GM12878 (cell line): ENCODE results near the gene EXOSC1. TPM values are rescaled to one million over a fixed set of nuclear protein-coding genes. Genes with fewer than 3 reads are reported as not detected.
"Not testable (repeated sequence)": the region's sequence is repeated elsewhere in the genome, so short reads cannot be mapped to it uniquely, and the experiment has no call there.

Experiments used
- ATAC-seq: fragments of 200-7000 bp; cut with Tn5 transposase; 3 replicates; pipeline ENCODE4 v1.9.1; 2020; ENCODE audit warnings: mild to moderate bottlenecking, moderate library complexity
- BruUV-seq: library from RNA; stranded (reverse); fragments of 400-500 nt; replicated peaks from 2 replicates; lab custom pipeline; 2021; lab: Mats Ljungman, UMichigan
- CTCF ChIA-PET: fragments of 300-600 bp; sonication (Branson Sonifier 250); formaldehyde crosslinking; extraction: SDS; loops from one replicate; lab custom pipeline; 2021; ENCODE audit warnings: inconsistent platforms; lab: Yijun Ruan, JAX
- POLR2A ChIA-PET: fragments of 350-600 bp; formaldehyde crosslinking; extraction: SDS; loops from one replicate; lab custom pipeline; 2021; ENCODE audit warnings: inconsistent platforms; lab: Charles Lee
- RAD21 ChIA-PET: fragments of 300-600 bp; sonication (Branson Sonifier 250); formaldehyde crosslinking; loops from one replicate; lab custom pipeline; 2023; ENCODE audit warnings: antibody characterized with exemption; ENCODE audit not compliant: unreplicated experiment; lab: Charles Lee
- SMC1A ChIA-PET: fragments of 300-600 bp; sonication (Branson Sonifier 250); formaldehyde crosslinking; loops from one replicate; lab custom pipeline; 2023; ENCODE audit not compliant: unreplicated experiment, uncharacterized antibody; lab: Charles Lee
- DNase-seq: peaks from one replicate; pipeline ENCODE4 v3.0.0-alpha.2; 2011; ENCODE audit warnings: low read depth, low spot score
- FAIRE-seq: peaks from 3 replicates; lab custom pipeline; 2011; peaks lifted over from hg19 to GRCh38; lab: Jason Lieb, UNC
- H2AFZ ChIP-seq: 2 replicates; pipeline ENCODE4 v1.6.0; 2011; ENCODE audit warnings: low read depth, low read length, control low read depth; ENCODE audit not compliant: control insufficient read depth
- H3K27ac ChIP-seq: 2 replicates; pipeline ENCODE4 v1.5.1; 2011; ENCODE audit warnings: control low read depth; ENCODE audit not compliant: control insufficient read depth, insufficient read depth
- H3K27me3 ChIP-seq, 2 experiments: replicated peaks in 1 of 2; 2 replicates each; pipeline versions ENCODE4 v1.6.0 to v1.6.1; 2011; ENCODE audit warnings: low read length in 1 of 2; ENCODE audit not compliant: control insufficient read depth in 2 of 2, insufficient read depth in 2 of 2
- H3K36me3 ChIP-seq, 2 experiments: 2 replicates each; pipeline ENCODE4 v1.5.1; 2011; ENCODE audit warnings: low read length in 1 of 2; ENCODE audit not compliant: control insufficient read depth in 2 of 2, insufficient read depth in 2 of 2
- H3K4me1 ChIP-seq: 2 replicates; pipeline ENCODE4 v1.6.1; 2011; ENCODE audit warnings: mild to moderate bottlenecking, low read length, moderate library complexity, mixed read lengths; ENCODE audit not compliant: control insufficient read depth, insufficient read depth
- H3K4me2 ChIP-seq: 2 replicates; pipeline ENCODE4 v1.6.0; 2011; ENCODE audit warnings: control low read depth; ENCODE audit not compliant: control insufficient read depth, insufficient read depth
- H3K4me3 ChIP-seq: fragments of 200-600 bp; sonication (generic); 2 replicates; pipeline ENCODE4 v1.5.1; 2016
- H3K79me2 ChIP-seq: 2 replicates; pipeline ENCODE4 v1.6.0; 2011; ENCODE audit warnings: low read length; ENCODE audit not compliant: control insufficient read depth, insufficient read depth
- H3K9ac ChIP-seq: 2 replicates; pipeline ENCODE4 v1.8.0; 2011; ENCODE audit warnings: low read length, control low read depth, mixed read lengths; ENCODE audit not compliant: control insufficient read depth, insufficient read depth
- H3K9me3 ChIP-seq: replicated peaks from 3 replicates; pipeline ENCODE4 v1.5.1; 2011; ENCODE audit warnings: mild to moderate bottlenecking, low read length; ENCODE audit not compliant: control insufficient read depth, insufficient read depth
- H4K20me1 ChIP-seq: 2 replicates; pipeline ENCODE4 v1.6.0; 2011; ENCODE audit not compliant: control insufficient read depth, insufficient read depth
- ATF7 ChIP-seq: fragments of 450-650 bp; IDR thresholded peaks from 2 replicates; pipeline ENCODE4 v1.6.1; 2016; ENCODE audit warnings: low read depth, mild to moderate bottlenecking
- CBX3 ChIP-seq: fragments of 200-600 bp; sonication (generic); IDR thresholded peaks from 2 replicates; pipeline ENCODE4 v1.6.1; 2016; ENCODE audit warnings: low read depth, borderline replicate concordance
- CREB1 ChIP-seq: IDR thresholded peaks from 2 replicates; pipeline ENCODE4 v1.6.1; 2012; ENCODE audit warnings: low read depth, mild to moderate bottlenecking, inconsistent platforms
- CREM ChIP-seq: IDR thresholded peaks from 2 replicates; pipeline ENCODE4 v1.6.1; 2014; ENCODE audit warnings: antibody characterized with exemption, low read depth
- FOXK2 ChIP-seq: fragments of 450-650 bp; IDR thresholded peaks from 2 replicates; pipeline ENCODE4 v1.6.1; 2017; ENCODE audit warnings: mild to moderate bottlenecking, moderate library complexity
- GATAD2B ChIP-seq: fragments of 450-650 bp; conservative IDR thresholded peaks from 2 replicates; pipeline ENCODE4 v1.6.1; 2017; ENCODE audit warnings: low read depth, mild to moderate bottlenecking, moderate library complexity
- HDAC6 ChIP-seq: fragments of 200-600 bp; sonication (generic); IDR thresholded peaks from one replicate; pipeline ENCODE4 v1.8.0; 2017; ENCODE audit warnings: antibody characterized with exemption; ENCODE audit not compliant: unreplicated experiment
- PKNOX1 ChIP-seq: fragments of 450-650 bp; IDR thresholded peaks from 2 replicates; pipeline ENCODE4 v1.6.1; 2016; ENCODE audit warnings: mild to moderate bottlenecking
- POLR2AphosphoS5 ChIP-seq: IDR thresholded peaks from 2 replicates; pipeline ENCODE4 v1.6.1; 2011; ENCODE audit warnings: mild to moderate bottlenecking, low read length, inconsistent platforms
- RFX5 ChIP-seq: IDR thresholded peaks from 2 replicates; pipeline ENCODE4 v1.6.1; 2011; ENCODE audit warnings: low read depth, low read length, improper control_type of control experiment
- SP1 ChIP-seq: IDR thresholded peaks from one replicate; pipeline ENCODE4 v1.6.1; 2011; ENCODE audit warnings: low read depth, low read length
- SPI1 ChIP-seq: IDR thresholded peaks from 2 replicates; pipeline ENCODE4 v1.6.1; 2011; ENCODE audit warnings: low read depth, mild to moderate bottlenecking, low read length, moderate library complexity, borderline replicate concordance; ENCODE audit not compliant: insufficient read depth
- STAT1 ChIP-seq: fragments of 450-650 bp; conservative IDR thresholded peaks from 2 replicates; pipeline ENCODE4 v1.6.1; 2014; ENCODE audit warnings: antibody characterized with exemption, mild to moderate bottlenecking
- YBX1 ChIP-seq: fragments of 450-650 bp; IDR thresholded peaks from 2 replicates; pipeline ENCODE4 v1.6.1; 2016; ENCODE audit warnings: antibody characterized with exemption
- YY1 ChIP-seq: IDR thresholded peaks from 2 replicates; pipeline ENCODE4 v1.6.1; 2011; ENCODE audit warnings: low read depth, mild to moderate bottlenecking, low read length
- WGBS: methylation state at CpG from one replicate; pipeline ENCODE4 v1.1.6; 2016; ENCODE audit warnings: low lambda C conversion rate; ENCODE audit not compliant: insufficient replicate concordance, insufficient coverage; ENCODE audit errors: missing lambda C conversion rate; 5-methylcytosine and 5-hydroxymethylcytosine counted together
- in situ Hi-C: fragments of 300-500 bp; cut with MboI; formaldehyde crosslinking; loops from 9 replicates; pipeline ENCODE4 v1.14.3; 2018; ENCODE audit warnings: mixed read lengths
- intact Hi-C: fragments of 100-400 bp; cut with micrococcal nuclease; formaldehyde crosslinking; loops from one replicate; pipeline ENCODE4 v1.14.2; 2022; ENCODE audit not compliant: unreplicated experiment
- polyA plus RNA-seq, 11 experiments: library from polyadenylated mRNA; depleted of rRNA in 4 of 11; unstranded in 6 of 11; stranded (reverse) in 5 of 11; fragments of >200 nt; fragmentation: Nextera tagmentation in 4 of 11; fragmentation: Illumina TruSeq in 1 of 11; extraction: Ambion mirVana in 4 of 11; extraction: Trizol in 1 of 11; gene quantifications; 1 replicate in 1 of 11; 2 replicates in 10 of 11; pipeline versions ENCODE4 v1.2.1 to v1.2.3, GENCODE V29; 2011 to 2016; ENCODE audit warnings: inconsistent platforms in 2 of 11, missing spikeins in 2 of 11, low read depth in 1 of 11
- total RNA-seq, 4 experiments: library from RNA; depleted of rRNA in 3 of 4; stranded (reverse); fragments of >200 nt in 3 of 4; fragmentation: Illumina TruSeq in 1 of 4; extraction: Trizol in 1 of 4; gene quantifications; 2 replicates each; pipeline versions ENCODE4 v1.2.1 to v1.2.3, GENCODE V29; 2013 to 2021

EXOSC1 gene
- total and polyA plus RNA-seq, 10 of the 15 experiments (the other 5 are each of a cell fraction or from before 2014, with no cell fraction given) = 43.4 to 121 (median 75.1) TPM

- no peak for TF ChIP-seq CREB1
- no peak for TF ChIP-seq HDAC6
- peak; percentile 44 for TF ChIP-seq PKNOX1
- no peak for TF ChIP-seq RFX5
- no peak for TF ChIP-seq CBX3
- no peak for TF ChIP-seq POLR2AphosphoS5
- no peak for TF ChIP-seq CREM
- TF ChIP-seq GATAD2B = no peak
- TF ChIP-seq SP1 = no peak
- TF ChIP-seq STAT1 = no peak
- TF ChIP-seq SPI1 = no peak
- no peak for TF ChIP-seq ATF7
- peak; percentile 40; the same call in 1 of the 2 replicates for TF ChIP-seq YY1
- no peak for TF ChIP-seq YBX1
- TF ChIP-seq FOXK2 = no peak
- SMC1A ChIA-PET = no interaction called here
- CTCF ChIA-PET = no interaction called here
- no peak for ATAC-seq
- Histone ChIP-seq H3K9me3 (no peaks in the 10 kb centered on the region), H4K20me1 (no peaks in the 10 kb centered on the region), H3K4me1 (no peaks in the 10 kb centered on the region), H3K27me3 (no peaks in the 10 kb centered on the region), H3K36me3 (peaks cover 11 to 26% of the 10 kb centered on the region in 2 experiments), H3K79me2 (peaks cover 3% of the 10 kb centered on the region; the same call in 1 of the 2 replicates), H2AFZ (no peak overlapping the region), H3K27ac (no peak overlapping the region), H3K4me3 (no peak overlapping the region), H3K4me2 (no peak overlapping the region), H3K9ac (no peak overlapping the region)
- intact Hi-C loops (no loop called here), in situ Hi-C loops (no loop called here)
- FAIRE-seq = no peak
- WGBS = 92% methylated on average over 9 of the region's 9 CpGs
- DNase-seq = no peak
- BruUV-seq = no TSS peak
- POLR2A ChIA-PET = no interaction called here
- RAD21 ChIA-PET = no interaction called here
Measured at GRCh38 chr10:97479939-97480338, 34.1 kb upstream of the EXOSC1 start.

GRCh38 chr10:97479410-97479809 lies 33.6 kb upstream of the EXOSC1 start:
- DNase-seq, H3K4me3 ChIP-seq, H3K9ac ChIP-seq, H3K27ac ChIP-seq, H4K20me1 ChIP-seq, H2AFZ ChIP-seq, RAD21 ChIA-PET, POLR2A ChIA-PET, BruUV-seq, H3K27me3 ChIP-seq, FAIRE-seq, SMC1A ChIA-PET, H3K4me2 ChIP-seq, H3K4me1 ChIP-seq, H3K9me3 ChIP-seq, in situ Hi-C loops, ATAC-seq, H3K79me2 ChIP-seq, CTCF ChIA-PET, intact Hi-C loops: not testable (repeated sequence)
- peaks cover 11 to 26% of the 10 kb centered on the region in 2 experiments for H3K36me3 ChIP-seq
- WGBS = 99% methylated on average over 4 of the region's 4 CpGs
